ENCODE measurements around the gene CD86. TPM values are rescaled to one million over a fixed set of nuclear protein-coding genes. Genes with fewer than 3 reads are reported as not detected.

The CD86 gene
- total RNA-seq, 4 donors from 2014 or later: 5.7 to 10.9 (median 8.4) TPM

GRCh38 chr3:122066331-122067213, 11.4 kb downstream of the CD86 start:
- WGBS, 2 donors: 45 to 59% methylated on average over 6 of the region's 6 CpGs
- H3K36me3 ChIP-seq: no peaks in the 10 kb centered on the region
- TF ChIP-seq CTCF (IDR thresholded peaks at IDR 0.05) (no peak), POLR2A (IDR thresholded peaks at IDR 0.05) (no peak), EP300 (IDR thresholded peaks at IDR 0.05) (no peak)
- no peaks in the 10 kb centered on the region for H3K27me3 ChIP-seq
- no peaks in the 10 kb centered on the region for H3K4me1 ChIP-seq
- no peak overlapping the region for H3K4me3 ChIP-seq
- H3K27ac ChIP-seq: peak overlapping the region in 1 of 4 donors; percentile 7
- no peaks in the 10 kb centered on the region for H3K9me3 ChIP-seq
- no peak for DNase-seq (ENCODE audit: low spot score in 2 of 2)

DNA sequence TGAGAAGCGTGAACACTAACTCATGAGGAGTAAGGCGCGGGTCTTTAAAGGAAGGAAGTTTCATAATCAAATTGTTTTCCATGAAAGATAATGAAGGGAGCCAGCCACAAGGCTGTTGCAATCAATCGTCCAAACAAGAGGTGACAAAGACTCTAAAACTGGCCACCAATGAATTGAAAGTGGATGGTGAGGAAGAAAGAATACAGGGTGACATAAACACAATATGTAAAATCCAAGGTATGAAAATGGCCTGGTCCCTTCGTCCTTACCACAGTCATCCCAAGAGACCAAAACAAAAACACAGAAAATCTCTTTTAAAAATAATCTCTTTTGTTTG, 12.0 kb downstream of the CD86 start:
- no peaks in the 10 kb centered on the region for H3K9me3 ChIP-seq
- H3K27me3 ChIP-seq: no peaks in the 10 kb centered on the region
- no peaks in the 10 kb centered on the region for H3K36me3 ChIP-seq
- H3K4me1 ChIP-seq: no peaks in the 10 kb centered on the region
- H3K27ac ChIP-seq: no peak overlapping the region
- 54 to 65% methylated on average over 5 of the region's 5 CpGs for WGBS, 2 donors
- no peak for DNase-seq (ENCODE audit: low spot score in 2 of 2)
- TF ChIP-seq EP300 (IDR thresholded peaks at IDR 0.05) (no peak), POLR2A (IDR thresholded peaks at IDR 0.05) (no peak), CTCF (IDR thresholded peaks at IDR 0.05) (no peak)
- H3K4me3 ChIP-seq: no peak overlapping the region

DNA sequence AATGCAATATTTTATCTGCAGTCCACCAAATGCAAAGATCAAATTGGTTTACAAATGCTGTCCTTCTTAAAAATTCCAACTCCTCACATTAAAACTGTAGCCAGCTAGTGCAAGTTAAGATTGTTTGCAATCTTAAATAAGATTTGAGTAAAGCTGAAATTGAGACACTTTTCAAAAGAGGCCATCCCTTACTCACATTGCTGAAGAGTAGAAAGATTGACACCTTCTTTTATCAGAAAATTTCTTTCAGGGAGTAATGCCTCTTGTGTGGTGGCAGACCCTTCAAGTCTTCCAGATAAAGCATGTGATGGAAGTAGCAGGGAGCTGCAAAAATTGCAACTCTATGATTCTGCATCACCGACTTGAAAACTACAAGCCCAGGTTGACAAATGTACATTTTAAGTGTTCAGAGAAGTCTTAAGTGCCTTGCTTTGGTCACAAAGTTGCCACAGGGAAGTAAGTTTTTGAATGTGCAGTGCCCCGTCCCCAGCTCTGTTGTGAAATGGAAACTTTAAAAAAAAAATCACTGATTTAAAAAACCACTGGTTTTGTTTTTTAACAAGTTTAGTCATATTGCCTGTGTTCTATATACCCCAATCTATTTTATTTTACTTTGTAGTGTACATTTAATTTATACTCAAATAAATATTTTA, 12.6 kb downstream of the CD86 start:
- no peak for TF ChIP-seq POLR2A (IDR thresholded peaks at IDR 0.05)
- TF ChIP-seq EP300 (IDR thresholded peaks at IDR 0.05): no peak
- no peak for TF ChIP-seq CTCF (IDR thresholded peaks at IDR 0.05)
- no peak for DNase-seq (ENCODE audit: low spot score in 2 of 2)
- WGBS, 2 donors: 72 to 86% methylated on average over 2 of the region's 2 CpGs
- Histone ChIP-seq H3K36me3 (no peaks in the 10 kb centered on the region), H3K9me3 (no peaks in the 10 kb centered on the region), H3K27ac (no peak overlapping the region), H3K4me1 (no peaks in the 10 kb centered on the region), H3K27me3 (no peaks in the 10 kb centered on the region), H3K4me3 (no peak overlapping the region)

DNA sequence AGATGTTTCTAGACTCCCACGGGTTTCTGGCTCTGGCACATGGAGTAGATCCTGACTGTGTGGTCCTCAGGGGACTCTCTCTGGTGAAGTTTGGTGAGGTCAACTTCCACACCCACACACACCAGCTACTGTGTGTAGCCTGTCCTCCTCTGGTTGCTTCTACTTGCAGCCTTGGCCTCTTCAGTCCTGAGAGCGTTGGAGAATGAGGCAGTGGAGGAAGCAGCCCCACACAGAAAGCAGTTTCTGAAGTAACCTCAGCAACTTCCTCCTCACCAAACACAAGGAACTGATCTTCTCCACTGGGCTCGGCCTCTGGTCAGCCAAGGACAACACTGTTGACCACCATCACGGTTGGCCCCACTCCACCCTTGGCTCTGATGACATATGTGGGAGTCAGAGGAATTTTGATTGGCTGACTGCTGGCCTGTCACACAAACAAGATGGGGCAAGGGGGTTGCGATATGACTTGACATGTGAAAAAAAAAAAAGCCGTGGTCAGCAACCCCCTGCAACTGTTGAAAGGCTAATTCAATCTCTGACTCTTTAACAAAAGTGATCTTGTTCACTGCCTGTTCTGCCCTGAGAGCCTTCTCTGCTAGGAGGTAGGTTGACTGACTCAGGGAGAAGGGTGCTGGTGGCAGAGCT, 19.6 kb downstream of the CD86 start:
- no peak for DNase-seq (ENCODE audit: low spot score in 2 of 2)
- Histone ChIP-seq H3K9me3 (no peaks in the 10 kb centered on the region), H3K4me3 (no peak overlapping the region), H3K27ac (peak overlapping the region in 1 of 4 donors; percentile 59), H3K27me3 (no peaks in the 10 kb centered on the region), H3K36me3 (no peaks in the 10 kb centered on the region), H3K4me1 (peaks cover 0 to 7% (median 2%) of the 10 kb centered on the region in 4 donors)
- WGBS, 2 donors: 31 to 42% methylated on average over 6 of the region's 6 CpGs
- TF ChIP-seq POLR2A (IDR thresholded peaks at IDR 0.05) (no peak), EP300 (IDR thresholded peaks at IDR 0.05) (peak in 1 of 2 donors; percentile 30)

- H3K4me1 ChIP-seq: peaks cover 0 to 7% (median 2%) of the 10 kb centered on the region in 4 donors
- DNase-seq (ENCODE audit: low spot score in 2 of 2): no peak
- 53 to 67% methylated on average over 4 of the region's 4 CpGs for WGBS, 2 donors
- no peaks in the 10 kb centered on the region for H3K9me3 ChIP-seq
- H3K36me3 ChIP-seq: no peaks in the 10 kb centered on the region
- no peak overlapping the region for H3K4me3 ChIP-seq
- no peak for TF ChIP-seq EP300 (IDR thresholded peaks at IDR 0.05)
- TF ChIP-seq CTCF (IDR thresholded peaks at IDR 0.05): no peak
- TF ChIP-seq POLR2A (IDR thresholded peaks at IDR 0.05): no peak
- H3K27ac ChIP-seq: no peak overlapping the region
- no peaks in the 10 kb centered on the region for H3K27me3 ChIP-seq
Measured at GRCh38 chr3:122076491-122077292, 21.5 kb downstream of the CD86 start.
